GM19463 (cell line): ENCODE results near the gene NOD1.
"Not testable (repeated sequence)": the region's sequence is repeated elsewhere in the genome, so short reads cannot be mapped to it uniquely, and the experiment has no call there.

Source experiments
- ATAC-seq: cut with Tn5 transposase; IDR thresholded peaks from one replicate; pipeline ENCODE4 v1.9.1; 2021; ENCODE audit warnings: mild to moderate bottlenecking, moderate library complexity; ENCODE audit not compliant: unreplicated experiment

Gene NOD1

GRCh38 chr7:30504301-30505173, 26.0 kb upstream of the NOD1 start, which contains the start of gene GGCT:
TSS of gene GGCT (minus strand) at chr7:30504829. CDS start at chr7:30504709, 120 bp downstream.
- ATAC-seq: peak; percentile 96

- no peak for ATAC-seq
These were observed 25.0 kb upstream of the NOD1 start for GRCh38 chr7:30503274-30504212.

GRCh38 chr7:30502470-30503251, 24.1 kb upstream of the NOD1 start:
- ATAC-seq: no peak

- ATAC-seq: no peak
These were observed 22.7 kb upstream of the NOD1 start for GRCh38 chr7:30501264-30501663.

GRCh38 chr7:30493228-30493627, 14.6 kb upstream of the NOD1 start:
- ATAC-seq: no peak

GRCh38 chr7:30491417-30491816, 12.8 kb upstream of the NOD1 start:
- no peak for ATAC-seq

GRCh38 chr7:30487371-30487770, 8.8 kb upstream of the NOD1 start:
- no peak for ATAC-seq

- no peak for ATAC-seq
These were observed 7.1 kb upstream of the NOD1 start for GRCh38 chr7:30485667-30486066.

- not testable (repeated sequence) for ATAC-seq
These were observed 2.8 kb upstream of the NOD1 start for GRCh38 chr7:30481416-30481815.

- no peak for ATAC-seq
These were observed 877 bp upstream of the NOD1 start for GRCh38 chr7:30479202-30480120.

- no peak for ATAC-seq
These were observed 2.0 kb downstream of the NOD1 start for GRCh38 chr7:30476459-30477145.

- no peak for ATAC-seq
These were observed 3.0 kb downstream of the NOD1 start for GRCh38 chr7:30475580-30475979.

- ATAC-seq: no peak
These were observed 3.7 kb downstream of the NOD1 start for GRCh38 chr7:30474893-30475292.

GRCh38 chr7:30474485-30474884, 4.1 kb downstream of the NOD1 start:
- no peak for ATAC-seq

GRCh38 chr7:30473903-30474302, 4.7 kb downstream of the NOD1 start:
- ATAC-seq: no peak

GRCh38 chr7:30472784-30473775, 5.5 kb downstream of the NOD1 start:
- no peak for ATAC-seq

- no peak for ATAC-seq
These were observed 6.4 kb downstream of the NOD1 start for GRCh38 chr7:30472081-30472783.
